ENCODE data around the gene CMTM4. TPM values are rescaled to one million over a fixed set of nuclear protein-coding genes. Genes with fewer than 3 reads are reported as not detected.

CMTM4 gene
- total RNA-seq, 1 donor from 2014 or later, result 12.7 TPM

Other genes starting within 250 kb of the CMTM4 start
- 16.8 TPM for gene TK2, start 146.6 kb downstream of the CMTM4 start, total RNA-seq
- gene CKLF, start 144.2 kb downstream of the CMTM4 start, total RNA-seq, result 9.1 TPM
- 2.1 TPM for gene CMTM1, start 130.3 kb downstream of the CMTM4 start, total RNA-seq
- not detected for gene CMTM2, start 117.3 kb downstream of the CMTM4 start, total RNA-seq
- gene CMTM3, start 92.0 kb downstream of the CMTM4 start, total RNA-seq, result 10.6 TPM
- gene DYNC1LI2, start 54.9 kb upstream of the CMTM4 start, total RNA-seq, result 80.6 TPM
- not detected for gene TERB1, start 104.8 kb upstream of the CMTM4 start, total RNA-seq
- gene NAE1, start 134.2 kb upstream of the CMTM4 start, total RNA-seq, result 35.7 TPM
- not detected for gene CA7, start 147.7 kb upstream of the CMTM4 start, total RNA-seq
- gene PDP2, start 183.8 kb upstream of the CMTM4 start, total RNA-seq, result 2.2 TPM
- not detected for gene CDH16, start 222.1 kb upstream of the CMTM4 start, total RNA-seq
- gene RRAD, start 228.8 kb upstream of the CMTM4 start, total RNA-seq, result 86.7 TPM
- gene CIAO2B, start 237.7 kb upstream of the CMTM4 start, total RNA-seq, result 114 TPM
- gene CES2, start 238.8 kb upstream of the CMTM4 start, total RNA-seq, result 103 TPM